ENCODE results near the gene RAB36. TPM values are rescaled to one million over a fixed set of nuclear protein-coding genes. Genes with fewer than 3 reads are reported as not detected.

RAB36 gene
- total RNA-seq, 1 experiment from 2014 or later: 9.1 TPM

DNA sequence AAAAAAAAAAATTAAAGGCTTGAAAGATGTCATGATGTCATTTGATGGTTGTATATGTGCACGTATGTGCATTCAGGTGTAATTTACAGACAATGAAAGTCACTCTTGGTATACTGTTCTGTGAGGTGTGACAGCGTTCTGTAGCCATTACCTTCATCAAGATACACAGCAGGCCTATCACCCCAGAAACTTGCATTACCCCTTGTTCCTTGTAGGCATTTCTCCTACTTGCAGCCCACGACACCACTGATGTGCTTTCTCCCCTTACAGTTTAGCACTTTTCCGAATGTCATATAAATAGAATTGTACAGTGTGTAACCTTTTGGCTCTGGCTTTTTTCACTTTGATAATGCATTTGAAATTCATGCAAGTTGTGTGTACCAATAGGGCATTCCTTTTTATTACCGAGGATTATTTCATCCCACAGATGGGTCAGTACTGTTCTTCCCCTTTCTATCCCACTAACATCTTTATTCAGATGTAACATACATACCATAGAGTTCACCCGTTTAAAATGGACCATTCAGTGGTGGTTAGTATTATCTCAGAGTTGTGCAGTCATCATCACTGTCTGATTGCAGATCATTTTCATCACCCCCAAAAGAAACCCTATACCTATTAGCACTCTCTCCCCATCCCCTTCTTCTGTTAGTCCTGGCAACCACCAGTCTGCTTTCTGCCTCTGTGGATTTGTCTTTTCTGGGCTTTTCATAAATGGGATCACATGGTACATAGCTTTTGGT is 65.3 kb downstream of the RAB36 start:
- in situ Hi-C loops (cut with HindIII; ENCODE audit: low pct_unique_long_range_greater_than_20kb, low sequenced_read_pairs): no loop called here
- DNase-seq (ENCODE audit: low read depth): no peak

DNA sequence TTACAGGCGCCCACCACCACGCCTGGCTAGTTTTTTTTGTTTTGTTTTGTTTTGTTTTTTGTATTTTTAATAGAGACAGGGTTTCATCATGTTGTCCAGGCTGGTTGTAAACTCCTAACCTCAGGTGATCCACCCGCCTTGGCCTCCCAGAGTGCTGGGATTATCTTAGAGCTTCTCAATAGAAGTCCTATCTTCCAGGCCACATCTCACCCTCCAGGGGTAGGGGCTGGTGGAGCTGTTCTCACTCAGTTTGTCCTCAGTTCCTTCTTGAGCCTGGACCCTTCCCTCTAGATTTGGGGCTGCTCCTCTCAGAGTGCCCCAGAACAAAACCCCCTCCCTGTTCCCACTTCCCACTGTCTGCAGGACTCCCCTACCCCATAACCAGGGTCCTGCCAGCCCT is 66.3 kb downstream of the RAB36 start:
- in situ Hi-C loops (cut with HindIII; ENCODE audit: low pct_unique_long_range_greater_than_20kb, low sequenced_read_pairs): no loop called here
- DNase-seq (ENCODE audit: low read depth): no peak

- in situ Hi-C loops (cut with HindIII; ENCODE audit: low pct_unique_long_range_greater_than_20kb, low sequenced_read_pairs): no loop called here
- DNase-seq (ENCODE audit: low read depth): no peak
Measured at GRCh38 chr22:23212061-23213021, 67.1 kb downstream of the RAB36 start.

DNA sequence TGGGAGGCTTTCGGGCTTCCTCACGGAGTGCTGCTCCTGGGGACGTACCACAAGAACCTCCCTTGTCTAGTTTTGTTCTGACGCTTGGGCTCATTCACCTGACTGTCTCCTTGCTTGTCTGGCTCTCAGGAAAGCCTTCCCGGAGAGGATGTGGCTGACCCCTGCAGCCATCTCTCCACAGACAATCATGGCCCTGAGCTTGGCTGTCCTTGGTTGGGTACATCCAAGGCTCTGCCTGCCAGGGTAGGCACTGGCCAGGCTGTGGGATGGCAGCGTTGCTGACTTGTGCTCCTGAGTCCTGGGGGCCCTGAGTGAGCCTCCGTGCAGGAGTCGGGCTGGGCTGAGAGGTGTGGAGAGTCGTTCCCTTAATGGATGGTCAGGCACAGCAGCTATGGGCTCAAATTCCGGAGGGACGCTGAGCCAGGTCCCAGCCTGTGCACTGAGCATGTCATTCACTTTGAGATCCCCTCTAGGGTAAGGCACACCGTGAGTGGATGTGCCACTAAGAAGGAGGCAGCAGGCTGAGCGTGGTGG is 67.8 kb downstream of the RAB36 start:
- in situ Hi-C loops (cut with HindIII; ENCODE audit: low pct_unique_long_range_greater_than_20kb, low sequenced_read_pairs): no loop called here
- no peak for DNase-seq (ENCODE audit: low read depth)

DNA sequence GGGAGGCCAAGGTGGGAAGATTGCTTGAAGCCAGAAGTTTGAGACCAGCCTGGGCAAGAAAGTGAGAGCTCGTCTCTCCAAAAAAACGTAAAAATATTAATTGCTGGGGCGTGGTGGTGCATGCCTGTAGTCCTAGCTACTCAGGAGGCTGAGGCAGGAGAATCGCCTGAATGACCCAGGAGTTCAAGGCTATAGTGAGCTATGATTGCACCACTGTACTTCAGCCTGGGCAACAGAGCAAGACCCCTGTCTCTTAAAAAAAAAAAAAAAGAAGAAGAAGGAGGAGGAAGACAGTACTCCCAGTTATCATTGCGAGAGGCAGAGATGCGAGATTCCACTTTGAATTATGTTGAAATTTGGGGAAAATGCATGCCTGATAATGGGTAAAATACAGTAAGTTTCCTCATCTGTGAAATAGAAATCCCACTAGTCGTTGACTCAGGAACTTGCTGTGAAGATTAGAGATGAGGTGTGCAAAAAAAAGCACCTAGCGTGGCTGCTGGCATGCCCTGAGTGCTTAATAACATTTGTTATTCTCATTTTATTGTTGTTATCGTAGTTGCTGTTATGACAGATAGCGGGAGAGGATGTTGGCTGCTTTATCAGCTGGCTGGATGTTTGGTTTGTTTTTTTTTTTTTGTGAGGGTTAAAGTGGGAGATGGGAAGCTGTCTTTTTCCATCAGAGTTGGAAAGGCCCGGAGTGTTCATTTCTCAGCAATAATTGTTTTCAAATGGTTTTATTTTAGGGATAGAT is 68.5 kb downstream of the RAB36 start:
- DNase-seq (ENCODE audit: low read depth): no peak
- in situ Hi-C loops (cut with HindIII; ENCODE audit: low pct_unique_long_range_greater_than_20kb, low sequenced_read_pairs): no loop called here

Other genes starting within 250 kb of the RAB36 start
- 6.4 and 9.1 TPM in 2 replicates for gene GNAZ, start 75.0 kb upstream of the RAB36 start, total RNA-seq (2014; rRNA removed; shearing (Covaris generic); ENCODE audit: low replicate concordance)
- gene RSPH14, start 3.5 kb upstream of the RAB36 start, total RNA-seq (2014; rRNA removed; shearing (Covaris generic); ENCODE audit: low replicate concordance): 0.26 and 2.3 TPM in 2 replicates
- 41.9 and 60.7 TPM in 2 replicates for gene BCR, start 35.0 kb downstream of the RAB36 start, total RNA-seq (2014; rRNA removed; shearing (Covaris generic); ENCODE audit: low replicate concordance)

Measured in Caki2 (cell line).